HG02571 (cell line): ENCODE data around the gene ACTRT2.

Source experiments
- ATAC-seq: cut with Tn5 transposase; IDR thresholded peaks from one replicate; pipeline ENCODE4 v1.9.1; 2021; ENCODE audit warnings: mild to moderate bottlenecking, moderate library complexity; ENCODE audit not compliant: unreplicated experiment

The ACTRT2 gene

GRCh38 chr1:2983319-2983705 is 38.0 kb upstream of the ACTRT2 start:
- ATAC-seq: no peak

GRCh38 chr1:2983706-2984398 is 37.4 kb upstream of the ACTRT2 start:
- no peak for ATAC-seq

DNA sequence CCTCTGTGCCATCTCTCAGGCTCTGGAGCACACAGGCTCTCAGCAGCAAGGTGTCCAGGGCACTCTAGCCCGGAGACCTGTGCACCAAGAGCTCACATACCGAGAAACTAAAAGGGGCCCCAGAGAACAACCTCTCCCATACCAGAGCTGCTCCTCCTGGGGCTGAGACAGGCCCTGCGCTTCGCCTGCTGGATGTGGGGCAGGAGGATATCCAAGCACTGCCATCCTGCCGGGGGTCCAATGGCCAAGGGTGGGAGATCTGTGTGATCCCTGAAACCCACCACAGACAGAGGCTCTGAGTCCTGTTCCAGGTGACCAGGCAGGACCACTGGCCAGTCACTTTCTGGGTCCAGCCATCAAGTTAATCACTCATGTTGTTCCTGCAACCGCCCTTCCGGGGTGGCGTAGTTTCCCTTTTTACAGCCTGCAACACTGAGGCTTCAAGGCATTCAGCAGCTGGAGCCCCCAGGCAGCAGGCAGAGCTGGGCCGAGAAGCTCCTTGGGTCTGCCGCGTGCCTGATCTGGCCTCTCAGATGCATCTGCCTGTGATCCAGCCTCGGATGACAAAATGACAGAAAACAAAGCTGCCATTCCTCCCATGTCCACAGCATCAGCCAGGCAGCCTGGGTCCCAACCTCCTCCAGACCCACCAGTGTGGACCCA is 36.7 kb upstream of the ACTRT2 start:
- no peak for ATAC-seq

DNA sequence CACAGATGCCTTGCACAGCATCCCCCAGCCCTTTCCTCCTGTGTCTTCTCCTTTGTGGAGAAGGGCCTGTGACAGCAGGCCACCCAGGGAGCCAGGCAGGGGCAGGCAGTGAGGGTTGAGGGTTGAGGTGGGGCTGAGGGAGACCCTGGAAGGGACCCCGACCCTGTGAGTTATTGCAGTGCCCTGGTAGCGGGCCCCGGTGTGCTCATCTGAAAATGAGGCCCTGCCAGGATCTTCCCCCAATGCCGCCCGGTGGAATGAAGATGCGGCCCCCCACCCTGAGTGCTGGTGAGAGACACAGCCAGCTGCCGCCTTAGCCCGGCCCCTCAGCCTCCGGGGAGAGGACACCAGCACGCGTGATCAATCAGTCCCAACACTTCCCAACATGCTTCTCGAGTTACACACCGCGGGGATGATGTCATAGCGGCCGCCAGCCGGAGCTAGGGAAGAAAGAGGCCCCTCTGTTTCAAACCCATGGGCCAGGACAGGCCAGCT is 36.2 kb upstream of the ACTRT2 start:
- ATAC-seq: no peak

DNA sequence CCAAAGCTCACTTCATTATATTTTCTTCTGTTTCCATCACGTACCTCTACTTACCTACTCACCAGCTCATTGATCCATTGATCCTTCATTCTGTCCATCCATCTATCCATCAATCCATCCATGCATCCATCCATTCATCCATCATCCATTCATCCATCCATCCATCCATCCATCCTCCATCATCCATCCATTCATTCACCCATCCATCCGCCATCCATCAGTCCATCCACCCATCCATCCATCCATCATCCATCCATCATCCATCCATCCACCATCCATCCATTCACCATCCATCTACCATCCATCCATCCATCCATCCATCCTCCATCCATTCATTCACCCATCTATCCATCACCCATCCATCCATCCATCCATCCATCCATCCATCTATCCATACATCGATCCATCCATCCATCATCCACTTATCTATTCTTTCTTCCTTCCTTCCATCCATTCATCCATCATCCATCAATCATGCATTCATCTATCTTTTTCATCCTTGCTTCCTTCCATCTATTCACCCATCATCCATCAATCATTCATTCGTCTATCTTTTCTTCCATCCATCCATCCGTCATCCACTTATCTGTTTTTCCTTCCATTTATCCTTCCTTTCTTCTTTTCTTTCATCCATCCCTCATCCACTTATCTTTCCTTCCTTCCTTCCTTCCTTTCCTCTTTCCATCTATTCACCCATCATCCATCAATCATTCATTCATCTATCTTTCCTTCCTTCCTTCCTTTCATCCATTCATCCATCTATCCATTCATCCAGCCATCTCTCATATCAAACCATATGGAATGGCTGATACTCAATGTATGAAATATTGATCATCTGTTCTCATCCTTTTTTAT is 35.3 kb upstream of the ACTRT2 start:
- no peak for ATAC-seq

DNA sequence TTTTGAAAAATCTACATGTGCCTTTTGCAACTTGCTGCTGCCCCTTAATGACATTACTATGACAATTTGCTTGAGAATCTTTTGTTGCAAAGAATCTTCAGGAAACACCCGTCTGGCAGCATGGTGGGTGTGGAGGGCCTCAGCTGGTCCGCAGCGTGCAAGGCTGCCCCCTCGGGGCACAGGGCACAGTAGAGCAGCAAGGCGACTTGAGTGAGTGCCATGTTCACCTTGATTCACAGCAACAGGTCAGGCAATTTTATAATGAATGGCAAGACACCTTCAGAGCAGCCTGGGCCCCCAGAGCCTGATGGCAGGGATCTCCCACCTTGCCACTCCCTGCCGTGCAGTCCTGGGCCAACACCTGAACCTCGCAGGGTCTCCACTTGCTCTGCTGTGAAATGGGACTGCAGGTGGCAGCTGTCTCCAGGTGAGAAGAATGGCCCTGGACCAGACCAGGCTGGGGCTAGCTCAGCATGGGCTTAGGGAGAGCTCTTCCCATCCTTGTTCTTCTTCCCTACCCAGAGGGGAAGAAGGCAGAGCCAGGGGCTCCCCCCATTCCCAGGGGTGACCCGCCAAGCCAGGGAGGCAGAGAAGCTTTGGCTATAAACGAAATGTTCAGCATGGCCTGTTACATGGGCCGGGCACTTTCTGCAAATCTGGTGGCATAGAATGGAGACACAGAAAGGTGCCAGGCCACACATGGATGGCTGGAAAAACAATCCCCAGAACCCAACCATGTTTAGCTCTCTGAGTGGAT is 34.5 kb upstream of the ACTRT2 start:
- ATAC-seq: no peak

- ATAC-seq: no peak
Measured at GRCh38 chr1:2987773-2988172, 33.5 kb upstream of the ACTRT2 start.

GRCh38 chr1:2988256-2988655 is 33.0 kb upstream of the ACTRT2 start:
- ATAC-seq: no peak

DNA sequence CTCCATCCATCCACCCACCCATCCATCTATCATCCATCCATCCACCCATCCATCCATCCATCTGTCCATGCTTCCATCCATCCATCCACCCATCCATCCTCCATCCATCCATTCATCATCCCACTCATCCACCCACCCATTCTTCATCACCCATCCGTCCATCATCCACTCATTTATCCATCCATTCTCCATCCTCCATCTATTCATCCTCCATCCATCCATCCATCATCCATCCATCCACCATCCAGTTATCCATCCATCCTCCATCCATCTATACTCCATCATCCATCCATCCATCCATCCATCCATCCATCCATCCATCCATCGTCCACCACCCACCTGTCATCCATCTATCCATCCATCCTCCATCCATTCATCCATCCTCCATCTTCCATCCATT is 32.1 kb upstream of the ACTRT2 start:
- no peak for ATAC-seq

- no peak for ATAC-seq
Measured at GRCh38 chr1:2989976-2990375, 31.3 kb upstream of the ACTRT2 start.

DNA sequence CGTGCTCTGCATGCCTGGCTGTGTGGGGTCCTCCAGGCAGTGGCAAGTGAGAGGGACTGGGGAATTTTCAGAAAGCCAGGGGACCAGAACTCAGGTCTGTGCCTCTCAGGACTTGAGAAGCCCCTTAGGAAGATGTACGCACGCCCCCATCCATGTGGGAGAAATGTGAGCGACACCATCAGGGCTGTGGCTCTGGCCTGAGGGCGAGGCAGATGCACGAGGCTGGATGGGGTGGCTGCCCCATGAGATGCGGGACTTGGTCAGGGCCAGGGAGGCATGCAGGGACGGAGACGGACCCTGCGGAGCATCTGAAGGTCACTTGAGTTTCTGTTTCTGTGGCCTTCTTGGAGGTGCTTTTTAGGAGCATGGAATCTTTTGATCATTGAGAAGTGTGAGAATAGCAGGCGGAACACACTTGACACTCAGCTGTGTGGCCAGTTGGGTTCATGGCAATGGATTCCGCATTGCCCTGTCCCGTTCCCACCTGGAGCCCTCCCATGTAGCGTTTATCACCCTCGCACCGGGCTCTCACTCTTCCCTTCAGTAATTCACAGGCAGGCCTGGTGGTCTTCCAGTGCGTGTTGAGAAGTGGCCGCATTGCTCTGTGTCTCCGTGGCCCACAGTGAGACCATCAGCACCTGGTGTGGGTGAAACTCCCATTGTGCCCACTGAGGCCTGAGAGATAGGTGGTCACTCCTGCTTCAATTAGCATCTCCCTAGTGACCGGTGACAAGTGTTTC is 30.7 kb upstream of the ACTRT2 start:
- ATAC-seq: no peak

DNA sequence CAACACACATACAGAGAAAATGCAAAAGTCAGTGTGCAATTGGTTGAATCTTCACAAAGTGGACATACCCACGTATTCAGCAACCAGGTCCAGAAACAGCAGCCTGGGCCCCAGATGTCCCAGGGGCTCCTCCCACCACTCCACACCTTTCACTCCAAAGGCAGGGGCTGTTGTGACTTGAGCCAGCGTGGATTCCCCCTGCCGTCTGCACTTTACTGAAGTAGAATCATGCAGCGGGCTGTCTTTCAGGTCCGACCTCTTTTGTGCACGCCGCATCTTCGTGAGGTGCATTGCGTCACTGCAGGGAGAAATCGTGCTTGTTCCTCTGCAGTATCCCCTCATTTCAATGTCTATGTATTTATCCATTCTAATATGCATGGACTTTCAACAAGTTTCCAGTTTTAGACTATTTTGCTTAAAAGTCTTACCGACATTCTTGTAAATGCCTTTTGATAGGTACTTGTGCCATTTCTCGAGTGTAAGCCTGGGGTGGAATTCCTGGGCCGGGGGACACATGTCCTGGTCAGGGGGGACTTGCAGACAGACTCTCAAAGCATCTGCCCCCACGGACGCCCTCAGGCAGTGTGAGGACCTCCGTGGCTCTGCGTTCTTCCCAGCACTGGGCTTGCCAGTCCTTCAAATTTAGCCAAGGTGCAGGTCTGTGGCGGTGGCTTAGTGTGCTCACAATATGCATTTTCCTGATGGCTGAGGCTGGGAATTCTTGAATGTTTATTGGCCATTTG is 29.3 kb upstream of the ACTRT2 start:
- no peak for ATAC-seq

- ATAC-seq: no peak
Measured at GRCh38 chr1:2998503-2999100, 22.7 kb upstream of the ACTRT2 start.

- no peak for ATAC-seq
Measured at GRCh38 chr1:2999138-2999537, 22.1 kb upstream of the ACTRT2 start.

DNA sequence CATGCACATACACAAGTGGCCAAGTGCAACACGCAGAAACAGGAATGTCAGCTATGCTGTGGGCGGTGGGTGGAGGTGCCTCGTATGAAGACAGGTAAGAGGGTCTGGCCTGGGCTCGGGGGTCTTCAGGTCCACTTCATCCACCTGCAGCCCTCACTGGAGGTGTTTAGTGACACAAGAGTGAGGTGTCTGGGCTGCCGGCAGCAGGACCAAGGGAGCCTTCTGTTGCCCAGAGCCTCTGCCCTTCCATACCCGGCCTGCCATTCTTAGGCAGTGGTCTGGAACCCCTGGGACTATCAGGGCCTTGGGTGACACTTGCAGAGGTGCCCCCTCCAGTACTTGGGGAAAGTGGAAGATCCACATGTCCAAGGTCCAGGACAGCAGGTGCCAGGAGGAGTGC is 21.7 kb upstream of the ACTRT2 start:
- ATAC-seq: no peak

- no peak for ATAC-seq
Measured at GRCh38 chr1:3000214-3000613, 21.1 kb upstream of the ACTRT2 start.

DNA sequence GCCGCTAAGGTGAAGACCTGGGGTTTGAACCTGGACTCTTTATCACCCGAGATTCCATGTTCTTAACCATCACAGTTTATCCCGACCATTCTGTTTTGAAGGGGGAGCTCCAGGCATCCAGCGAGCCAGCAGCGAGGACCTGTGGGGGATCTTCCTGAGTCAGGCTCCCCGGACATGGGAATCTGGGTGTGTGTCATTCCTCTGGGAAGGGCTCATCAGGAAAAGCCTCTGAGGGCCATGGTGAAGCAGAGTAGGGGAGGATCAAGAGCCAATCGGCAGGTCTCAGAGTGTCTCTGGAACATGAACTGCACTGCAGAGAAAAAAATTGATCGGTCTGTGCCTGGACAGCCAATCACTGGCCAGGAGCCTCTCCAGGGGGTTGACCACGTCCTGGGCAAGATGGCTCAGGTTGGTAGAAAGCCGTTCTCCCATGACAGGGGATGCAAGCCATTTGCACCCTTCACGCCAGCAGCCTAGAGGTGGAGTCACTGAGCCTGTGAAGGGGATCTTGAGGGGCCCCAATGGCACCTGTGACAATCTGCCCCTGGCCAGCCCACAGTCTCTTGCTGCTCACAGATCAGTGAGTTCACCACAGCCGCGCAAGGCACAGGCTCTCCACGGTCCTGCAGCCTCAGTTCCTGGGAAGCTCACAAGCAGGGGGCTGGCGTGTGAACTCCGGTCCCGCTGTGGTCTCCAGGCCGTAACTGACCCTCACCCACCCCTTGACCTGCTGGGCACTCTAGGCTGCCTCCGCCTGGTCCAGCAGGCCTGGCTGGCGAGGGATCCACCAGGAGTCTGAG is 20.4 kb upstream of the ACTRT2 start:
- no peak for ATAC-seq
